GM18519 (cell line): ENCODE measurements around the gene TXNRD1.
"Not testable (repeated sequence)": the region's sequence is repeated elsewhere in the genome, so short reads cannot be mapped to it uniquely, and the experiment has no call there.

ENCODE experiments used
- ATAC-seq: cut with Tn5 transposase; IDR thresholded peaks from one replicate; pipeline ENCODE4 v1.9.1; 2021; ENCODE audit warnings: mild to moderate bottlenecking, moderate library complexity; ENCODE audit not compliant: unreplicated experiment, low FRiP score

TXNRD1 gene

DNA sequence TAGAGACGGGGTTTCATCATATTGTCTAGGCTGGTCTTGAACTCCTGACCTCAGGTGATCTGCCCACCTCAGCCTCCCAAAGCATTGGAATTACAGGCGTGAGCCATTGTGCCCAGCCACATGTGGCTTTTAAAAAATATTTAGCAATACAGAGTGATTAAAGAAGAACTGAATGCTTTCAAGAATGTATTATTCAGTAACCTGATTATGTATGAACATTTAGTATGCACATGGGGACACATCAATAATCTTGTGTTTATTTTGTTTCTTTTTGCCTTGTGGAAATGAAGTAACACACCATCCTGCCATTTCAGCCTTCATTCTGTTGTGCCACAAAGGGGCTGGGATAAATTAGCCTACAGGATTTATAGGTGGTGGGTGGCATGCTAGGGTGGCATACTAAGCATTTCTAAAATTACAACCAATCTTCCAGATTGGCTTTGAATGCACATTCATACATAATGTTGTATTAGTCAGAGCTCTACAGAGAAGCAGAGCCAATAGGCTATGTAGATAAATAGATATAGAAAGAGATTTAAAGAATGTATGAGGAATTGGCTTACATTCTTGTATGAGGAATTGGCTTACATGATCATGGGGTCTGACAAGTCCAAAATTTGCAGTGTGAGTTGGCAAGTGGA, 25.5 kb upstream of the TXNRD1 start:
- ATAC-seq = no peak

- ATAC-seq = no peak
Observed at GRCh38 chr12:104190641-104191176, 24.9 kb upstream of the TXNRD1 start.

DNA sequence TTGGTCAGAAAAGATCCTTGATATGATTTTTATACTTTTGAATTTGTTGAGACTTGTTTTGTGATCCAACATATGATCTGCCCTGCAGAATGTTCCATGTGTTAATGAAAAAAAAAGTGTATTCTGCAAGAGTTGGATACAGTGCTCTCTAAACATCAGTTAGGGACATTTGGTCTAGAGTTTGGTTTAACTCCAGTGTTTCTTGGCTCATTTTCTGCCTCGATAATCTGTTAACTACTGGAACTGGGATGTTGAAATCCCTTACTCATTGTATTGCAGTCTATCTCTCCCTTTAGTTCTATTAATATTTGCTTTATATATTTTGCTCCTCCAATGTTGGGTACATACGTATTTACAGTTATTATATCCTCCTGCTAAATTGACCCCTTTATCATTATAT, 18.3 kb upstream of the TXNRD1 start:
- no peak for ATAC-seq

- no peak for ATAC-seq
Observed at GRCh38 chr12:104199964-104200363, 15.6 kb upstream of the TXNRD1 start.

DNA sequence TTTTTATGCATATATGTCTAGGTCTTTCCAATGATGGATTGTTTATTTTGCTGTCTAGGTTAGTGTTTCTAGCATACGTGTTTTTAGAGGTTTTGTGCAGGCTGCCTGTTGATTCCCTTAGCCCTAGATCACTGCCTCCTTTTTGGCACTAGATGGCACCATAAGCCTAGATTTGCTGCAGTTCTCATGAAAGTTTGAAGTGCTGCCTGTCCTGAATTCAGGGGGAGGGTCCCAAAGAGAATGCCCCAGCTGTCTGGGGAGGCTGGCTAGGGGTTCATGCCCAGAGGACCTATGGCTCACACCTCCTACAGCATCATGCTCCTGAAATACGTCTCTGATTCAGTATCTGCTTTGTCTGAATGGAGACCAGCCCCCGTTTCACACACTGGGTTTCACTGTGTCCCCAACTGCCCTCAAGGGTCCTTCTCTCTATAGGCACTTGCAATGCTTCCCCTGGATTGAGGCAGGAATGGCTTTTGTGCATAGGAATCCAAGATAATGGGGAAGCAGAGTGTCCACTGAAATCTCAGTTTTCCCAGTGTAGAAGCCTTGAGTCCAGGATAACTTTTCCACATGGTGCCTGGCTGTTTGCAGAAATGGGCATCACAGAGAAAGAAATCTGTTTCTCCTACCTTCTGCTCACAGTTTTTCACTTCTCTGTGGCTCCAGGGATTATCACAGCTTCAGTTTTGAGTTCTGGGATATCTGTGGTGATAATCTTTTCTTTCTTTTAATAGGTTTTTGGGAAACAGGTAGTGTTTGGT, 14.2 kb upstream of the TXNRD1 start:
- no peak for ATAC-seq

- no peak for ATAC-seq
Observed at GRCh38 chr12:104204690-104205480, 10.7 kb upstream of the TXNRD1 start.

GRCh38 chr12:104207416-104208205, 8.0 kb upstream of the TXNRD1 start:
- no peak for ATAC-seq

- ATAC-seq = no peak
Observed at GRCh38 chr12:104212516-104212915, 3.1 kb upstream of the TXNRD1 start.

- ATAC-seq = no peak
Observed at GRCh38 chr12:104213952-104214351, 1.6 kb upstream of the TXNRD1 start.

- no peak for ATAC-seq
Observed at GRCh38 chr12:104216521-104216924, 944 bp downstream of the TXNRD1 start.

GRCh38 chr12:104218506-104218905, 2.9 kb downstream of the TXNRD1 start:
- not testable (repeated sequence) for ATAC-seq

- ATAC-seq = no peak
Observed at GRCh38 chr12:104218935-104219334, 3.4 kb downstream of the TXNRD1 start.

DNA sequence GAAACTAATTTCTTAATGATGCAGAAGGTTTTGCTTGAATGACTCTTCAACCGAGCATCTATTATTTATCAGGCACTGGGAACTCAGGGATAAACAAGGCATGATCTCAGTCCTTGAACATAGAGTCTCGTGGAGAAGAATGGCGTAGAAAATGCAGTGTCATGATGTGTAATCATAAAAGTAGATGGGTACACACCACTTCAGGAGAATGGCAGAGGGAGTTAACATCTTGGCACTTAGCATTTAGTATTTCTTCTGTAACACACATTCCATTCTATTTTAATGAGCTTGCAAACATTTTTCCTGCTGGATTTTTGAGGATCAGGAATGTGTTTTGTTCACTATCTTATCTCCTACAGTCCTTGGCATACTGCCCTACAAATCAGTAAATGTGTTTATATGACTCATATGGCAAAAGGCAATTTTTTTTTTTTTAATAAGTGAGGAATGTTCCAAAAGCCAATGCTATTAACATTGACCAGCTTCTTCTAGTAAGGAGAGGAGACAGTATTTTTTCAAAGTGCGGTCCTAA, 3.8 kb downstream of the TXNRD1 start:
- ATAC-seq = no peak

DNA sequence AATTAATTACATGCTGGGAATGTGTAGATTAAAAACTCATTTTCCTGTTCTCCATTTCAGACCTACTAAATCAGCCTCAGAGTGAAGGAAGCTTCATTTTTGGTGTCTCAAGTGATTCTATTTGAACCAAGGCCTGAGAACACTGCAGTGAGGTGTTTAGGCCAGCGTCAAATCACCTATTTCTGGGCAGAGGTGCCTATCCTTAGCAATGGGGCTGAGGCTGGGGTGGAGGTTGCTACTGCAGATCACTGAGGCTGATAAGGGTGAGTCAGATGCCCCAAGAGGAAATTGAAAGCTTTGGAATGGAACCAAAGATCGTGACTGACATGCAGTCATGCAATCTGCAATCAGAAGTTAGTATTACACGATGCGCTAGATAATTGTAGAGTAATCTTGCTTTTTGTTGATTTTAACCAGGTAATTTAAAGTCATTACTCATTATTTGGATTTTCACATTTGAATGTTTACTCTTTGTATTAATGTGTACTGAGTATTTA, 4.4 kb downstream of the TXNRD1 start:
- no peak for ATAC-seq

DNA sequence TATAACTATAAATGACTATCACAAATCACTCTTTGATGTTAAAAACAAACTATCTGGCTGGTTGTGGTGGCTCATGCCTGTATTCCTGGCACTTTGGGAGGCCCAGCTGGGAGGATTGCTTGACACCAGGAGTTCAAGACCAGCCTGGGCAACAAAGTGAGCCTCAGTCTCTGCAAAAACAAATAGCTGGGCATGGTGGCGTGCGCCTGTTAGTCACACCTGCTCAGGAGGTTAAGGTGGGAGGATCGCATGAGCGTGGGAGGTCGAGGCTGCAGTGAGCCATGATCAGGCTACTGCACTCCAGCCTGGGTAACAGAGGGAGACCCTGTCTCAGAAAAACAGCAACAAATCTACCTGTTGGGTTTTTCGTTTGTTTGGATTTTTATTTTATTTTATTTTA, 5.4 kb downstream of the TXNRD1 start:
- no peak for ATAC-seq

DNA sequence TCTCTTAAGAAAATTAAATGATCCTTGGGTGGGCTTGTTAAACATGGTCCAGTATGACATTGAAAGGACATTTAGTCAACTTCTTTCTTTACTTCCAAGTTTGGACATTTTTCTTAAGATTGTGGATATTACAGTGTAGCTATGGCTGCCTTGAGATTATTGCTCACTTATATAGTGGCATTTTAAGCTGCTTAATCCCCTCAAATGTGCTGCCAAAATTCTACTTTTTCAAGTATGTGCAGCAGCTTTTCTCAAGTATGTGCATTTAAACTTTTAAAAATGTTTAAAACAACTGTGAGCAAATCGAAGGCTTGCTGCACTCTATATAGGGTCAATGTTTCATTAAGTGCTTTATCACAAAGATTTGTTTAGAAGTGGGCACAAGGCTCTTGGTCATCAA, 7.4 kb downstream of the TXNRD1 start:
- ATAC-seq = no peak

- ATAC-seq = no peak
Observed at GRCh38 chr12:104223712-104224111, 8.1 kb downstream of the TXNRD1 start.

DNA sequence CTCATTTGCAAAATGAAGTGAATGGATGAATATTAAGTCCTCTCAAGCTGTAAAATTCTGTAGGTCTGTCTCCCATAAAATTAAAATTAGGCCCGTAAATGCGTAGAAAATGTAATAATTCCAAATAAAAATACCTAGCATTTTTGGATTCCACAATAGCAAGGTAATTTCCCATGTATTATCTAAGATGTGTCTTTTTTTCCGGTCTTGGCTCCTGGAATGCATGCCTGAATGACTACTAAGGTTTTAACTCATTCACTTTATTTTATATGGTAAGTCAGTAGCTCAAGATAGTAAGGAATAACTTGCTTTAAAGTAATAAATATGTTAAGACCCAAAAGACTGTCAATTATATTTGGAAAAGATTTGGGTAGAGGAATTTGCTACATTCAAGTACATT, 11.1 kb downstream of the TXNRD1 start:
- ATAC-seq = no peak

- no peak for ATAC-seq
Observed at GRCh38 chr12:104230304-104231095, 14.9 kb downstream of the TXNRD1 start.
